Karpas-422 (cell line): ENCODE measurements around the gene MET. TPM values are rescaled to one million over a fixed set of nuclear protein-coding genes. Genes with fewer than 3 reads are reported as not detected.
A peak's percentile ranks its signal among the peaks of the same experiment; 100 is the strongest.
"Not testable (repeated sequence)": the region's sequence is repeated elsewhere in the genome, so short reads cannot be mapped to it uniquely, and the experiment has no call there.

Source experiments
- DNase-seq: peaks from one replicate; pipeline ENCODE4 v3.0.0-alpha.2; 2015
- H2AFZ ChIP-seq: fragments of 200-600 bp; sonication (generic); 2 replicates; pipeline ENCODE4 v1.6.1; 2014; ENCODE audit warnings: antibody characterized with exemption, low read length, mixed read lengths
- H3K27ac ChIP-seq: fragments of 200-600 bp; sonication (generic); 2 replicates; pipeline ENCODE4 v1.5.1; 2014; ENCODE audit warnings: mild to moderate bottlenecking, low read length, moderate library complexity
- H3K27me3 ChIP-seq: fragments of 200-600 bp; sonication (generic); 2 replicates; pipeline ENCODE4 v1.6.1; 2014; ENCODE audit warnings: low read length, mixed read lengths
- H3K36me3 ChIP-seq: fragments of 200-600 bp; sonication (generic); 2 replicates; pipeline ENCODE4 v1.6.1; 2014; ENCODE audit warnings: low read length, mixed read lengths; ENCODE audit not compliant: insufficient read depth
- H3K4me1 ChIP-seq: fragments of 200-600 bp; sonication (generic); 2 replicates; pipeline ENCODE4 v1.6.1; 2014; ENCODE audit warnings: mild to moderate bottlenecking, low read length, mixed read lengths
- H3K4me2 ChIP-seq: fragments of 200-600 bp; sonication (generic); 2 replicates; pipeline ENCODE4 v1.6.1; 2014; ENCODE audit warnings: low read length, low read depth, mild to moderate bottlenecking; ENCODE audit not compliant: poor library complexity, severe bottlenecking
- H3K4me3 ChIP-seq: fragments of 200-600 bp; sonication (generic); 2 replicates; pipeline ENCODE4 v1.5.1; 2014; ENCODE audit warnings: mild to moderate bottlenecking, antibody characterized with exemption, low read length, mixed read lengths
- H3K79me2 ChIP-seq: fragments of 200-600 bp; sonication (generic); 2 replicates; pipeline ENCODE4 v1.6.1; 2014; ENCODE audit warnings: mild to moderate bottlenecking, low read length, mixed read lengths
- H3K9ac ChIP-seq: fragments of 200-600 bp; sonication (generic); 2 replicates; pipeline ENCODE4 v1.6.0; 2014; ENCODE audit warnings: low read length
- H3K9me2 ChIP-seq: fragments of 200-600 bp; sonication (generic), shearing (Covaris generic); replicated peaks from 2 replicates; pipeline ENCODE4 v1.6.0; 2014; ENCODE audit warnings: mild to moderate bottlenecking, low read length, moderate library complexity; ENCODE audit not compliant: insufficient read depth
- H3K9me3 ChIP-seq: fragments of 300-700, 200-600 bp; sonication (generic); 2 replicates; pipeline ENCODE4 v1.6.1; 2014; ENCODE audit warnings: low read length, mixed read lengths
- H4K20me1 ChIP-seq: fragments of 200-600 bp; sonication (generic); 2 replicates; pipeline ENCODE4 v1.6.1; 2014; ENCODE audit warnings: mild to moderate bottlenecking, antibody characterized with exemption, low read length, low read depth; ENCODE audit not compliant: insufficient read depth
- total RNA-seq: library from RNA; depleted of rRNA; stranded (reverse); fragments of >200 nt; shearing (Covaris generic); gene quantifications from 2 replicates; pipeline ENCODE4 v1.2.3, GENCODE V29; 2014; ENCODE audit warnings: low replicate concordance

The MET gene
- total RNA-seq, 1 experiment from 2014 or later = 158 TPM

GRCh38 chr7:116633131-116633988 is 38.6 kb upstream of the MET start:
- peaks cover 17% of the 10 kb centered on the region for H3K4me1 ChIP-seq
- H3K9me3 ChIP-seq = no peaks in the 10 kb centered on the region
- H2AFZ ChIP-seq = no peak overlapping the region
- peak overlapping the region; percentile 22 for H3K4me2 ChIP-seq
- no peaks in the 10 kb centered on the region for H3K9me2 ChIP-seq
- H3K9ac ChIP-seq = no peak overlapping the region
- no peaks in the 10 kb centered on the region for H3K27me3 ChIP-seq
- no peaks in the 10 kb centered on the region for H4K20me1 ChIP-seq
- DNase-seq = no peak
- no peak overlapping the region for H3K4me3 ChIP-seq
- H3K27ac ChIP-seq = no peak overlapping the region
- H3K79me2 ChIP-seq = no peaks in the 10 kb centered on the region
- no peaks in the 10 kb centered on the region for H3K36me3 ChIP-seq

- H3K9me3 ChIP-seq = no peaks in the 10 kb centered on the region
- no peak overlapping the region for H3K9ac ChIP-seq
- peaks cover 7% of the 10 kb centered on the region for H3K4me1 ChIP-seq
- H4K20me1 ChIP-seq = no peaks in the 10 kb centered on the region
- no peak overlapping the region for H2AFZ ChIP-seq
- no peaks in the 10 kb centered on the region for H3K9me2 ChIP-seq
- H3K27me3 ChIP-seq = no peaks in the 10 kb centered on the region
- H3K36me3 ChIP-seq = no peaks in the 10 kb centered on the region
- no peak overlapping the region for H3K27ac ChIP-seq
- no peak overlapping the region for H3K4me3 ChIP-seq
- DNase-seq = no peak
- H3K79me2 ChIP-seq = no peaks in the 10 kb centered on the region
- H3K4me2 ChIP-seq = no peak overlapping the region
Observed at GRCh38 chr7:116636997-116637396, 35.0 kb upstream of the MET start.

DNA sequence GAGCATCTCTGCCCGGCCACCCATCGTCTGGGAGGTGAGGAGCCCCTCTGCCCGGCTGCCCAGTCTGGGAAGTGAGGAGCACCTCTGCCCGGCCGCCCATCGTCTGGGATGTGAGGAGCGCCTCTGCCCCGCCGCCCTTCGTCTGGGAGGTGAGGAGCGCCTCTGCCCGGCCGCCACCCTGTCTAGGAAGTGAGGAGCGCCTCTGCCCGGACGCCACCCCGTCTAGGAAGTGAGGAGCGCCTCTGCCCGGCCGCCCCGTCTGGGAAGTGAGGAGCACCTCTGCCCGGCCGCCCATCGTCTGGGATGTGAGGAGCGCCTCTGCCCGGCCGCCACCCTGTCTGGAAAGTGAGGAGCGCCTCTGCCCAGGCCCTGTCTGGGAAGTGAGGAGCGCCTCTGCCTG is 33.4 kb upstream of the MET start:
- not testable (repeated sequence) for DNase-seq, H3K27me3 ChIP-seq, H3K4me3 ChIP-seq

GRCh38 chr7:116641551-116642153 is 30.3 kb upstream of the MET start:
- Histone ChIP-seq H2AFZ (no peak overlapping the region), H3K4me1 (no peaks in the 10 kb centered on the region), H4K20me1 (no peaks in the 10 kb centered on the region), H3K27me3 (no peaks in the 10 kb centered on the region), H3K36me3 (no peaks in the 10 kb centered on the region), H3K4me2 (no peak overlapping the region), H3K9me3 (no peaks in the 10 kb centered on the region), H3K9me2 (no peaks in the 10 kb centered on the region), H3K79me2 (no peaks in the 10 kb centered on the region), H3K4me3 (no peak overlapping the region), H3K27ac (no peak overlapping the region), H3K9ac (no peak overlapping the region)
- DNase-seq = no peak

More for the DNA sequence above, 33.4 kb upstream of the MET start:
- H3K27ac ChIP-seq, H3K9me2 ChIP-seq, H3K9ac ChIP-seq, H3K4me1 ChIP-seq, H3K36me3 ChIP-seq, H3K79me2 ChIP-seq, H2AFZ ChIP-seq, H3K4me2 ChIP-seq, H4K20me1 ChIP-seq, H3K9me3 ChIP-seq: not testable (repeated sequence)

DNA sequence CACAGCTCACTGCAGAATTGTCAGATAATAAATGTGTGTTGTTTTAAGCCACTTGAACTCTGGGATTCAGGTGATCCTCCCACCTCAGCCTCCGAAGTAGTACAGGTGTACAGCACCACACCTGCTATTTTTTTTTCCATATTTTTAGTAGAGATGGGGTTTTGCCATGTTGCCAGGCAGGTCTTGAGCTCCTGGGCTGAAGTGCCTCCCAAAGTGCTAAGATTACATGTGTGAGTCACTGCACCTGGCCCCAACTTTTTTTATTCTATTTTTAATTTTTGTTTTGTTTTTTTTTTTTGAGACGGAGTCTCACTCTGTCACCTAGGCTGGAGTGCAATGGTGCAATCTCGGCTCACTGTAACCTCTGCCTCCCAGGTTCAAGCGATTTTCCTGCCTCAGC is 28.8 kb upstream of the MET start:
- H4K20me1 ChIP-seq, H3K9me2 ChIP-seq, H3K27ac ChIP-seq, H3K4me3 ChIP-seq, H3K27me3 ChIP-seq, H3K9me3 ChIP-seq, DNase-seq, H3K36me3 ChIP-seq, H3K9ac ChIP-seq, H2AFZ ChIP-seq, H3K4me2 ChIP-seq, H3K79me2 ChIP-seq: not testable (repeated sequence)
- H3K4me1 ChIP-seq = peaks cover 10% of the 10 kb centered on the region

DNA sequence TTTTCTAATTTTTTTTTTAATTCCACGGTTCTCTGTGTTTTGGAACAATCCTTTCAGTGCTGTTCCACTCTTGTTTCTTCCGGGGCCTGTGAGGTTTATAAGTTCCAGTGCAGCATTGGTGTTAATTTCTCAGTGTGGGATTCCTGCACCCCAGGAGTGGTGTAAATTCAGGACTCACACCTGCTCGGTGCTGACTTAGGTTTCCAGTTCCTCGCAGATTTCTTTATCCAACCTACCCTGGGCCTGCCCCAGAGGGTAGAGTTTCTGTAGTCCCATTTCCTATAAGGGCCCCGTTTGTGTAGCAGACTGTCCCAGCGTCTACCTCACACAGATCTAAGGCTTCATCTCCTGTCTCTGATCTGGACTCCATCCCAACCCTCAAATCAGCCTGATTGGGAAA is 27.4 kb upstream of the MET start:
- Histone ChIP-seq H3K4me3 (no peak overlapping the region), H3K9ac (no peak overlapping the region), H3K4me2 (no peak overlapping the region), H3K4me1 (peaks cover 13% of the 10 kb centered on the region), H4K20me1 (no peaks in the 10 kb centered on the region), H3K79me2 (no peaks in the 10 kb centered on the region), H3K9me2 (no peaks in the 10 kb centered on the region), H3K27me3 (no peaks in the 10 kb centered on the region), H3K36me3 (no peaks in the 10 kb centered on the region), H3K9me3 (no peaks in the 10 kb centered on the region), H2AFZ (no peak overlapping the region), H3K27ac (no peak overlapping the region)
- DNase-seq = no peak

- Histone ChIP-seq H3K4me3 (no peak overlapping the region), H3K4me1 (peaks cover 13% of the 10 kb centered on the region), H3K9me2 (no peaks in the 10 kb centered on the region), H2AFZ (no peak overlapping the region), H3K36me3 (no peaks in the 10 kb centered on the region), H3K4me2 (no peak overlapping the region), H3K27ac (no peak overlapping the region), H3K9ac (no peak overlapping the region), H3K27me3 (no peaks in the 10 kb centered on the region), H4K20me1 (no peaks in the 10 kb centered on the region), H3K9me3 (no peaks in the 10 kb centered on the region), H3K79me2 (no peaks in the 10 kb centered on the region)
- no peak for DNase-seq
Observed at GRCh38 chr7:116647290-116647689, 24.7 kb upstream of the MET start.

DNA sequence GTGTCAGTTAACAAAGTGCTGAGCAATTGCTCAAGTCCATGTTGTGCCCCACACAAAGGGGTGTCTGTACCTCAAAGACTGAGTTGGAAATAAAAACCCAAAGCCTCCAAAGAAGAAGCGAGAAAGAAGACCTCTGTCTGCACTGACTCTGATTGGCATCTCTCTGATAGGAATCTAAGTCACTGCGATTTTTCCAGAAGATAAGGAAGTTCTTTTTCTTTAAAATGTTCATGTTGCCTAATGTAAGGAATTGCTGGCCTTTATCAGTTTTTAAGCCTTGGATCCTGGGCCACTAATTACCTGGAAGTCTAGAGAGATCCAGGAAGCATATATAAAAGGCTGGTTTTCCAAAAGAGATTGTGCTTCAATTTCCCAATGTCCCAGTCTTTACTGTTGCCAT is 24.1 kb upstream of the MET start:
- Histone ChIP-seq H3K27ac (no peak overlapping the region), H3K36me3 (no peaks in the 10 kb centered on the region), H3K9me2 (no peaks in the 10 kb centered on the region), H4K20me1 (no peaks in the 10 kb centered on the region), H2AFZ (no peak overlapping the region), H3K9me3 (no peaks in the 10 kb centered on the region), H3K4me2 (no peak overlapping the region), H3K27me3 (no peaks in the 10 kb centered on the region), H3K9ac (no peak overlapping the region), H3K4me1 (peaks cover 13% of the 10 kb centered on the region), H3K79me2 (no peaks in the 10 kb centered on the region), H3K4me3 (no peak overlapping the region)
- DNase-seq = no peak
